GM12878 (cell line): Measurements from ENCODE around the gene ATXN1. TPM values are rescaled to one million over a fixed set of nuclear protein-coding genes. Genes with fewer than 3 reads are reported as not detected.
"Not testable (repeated sequence)": the region's sequence is repeated elsewhere in the genome, so short reads cannot be mapped to it uniquely, and the experiment has no call there.

Experiments
- ATAC-seq: fragments of 200-7000 bp; cut with Tn5 transposase; 3 replicates; pipeline ENCODE4 v1.9.1; 2020; ENCODE audit warnings: mild to moderate bottlenecking, moderate library complexity
- BruUV-seq: library from RNA; stranded (reverse); fragments of 400-500 nt; replicated peaks from 2 replicates; lab custom pipeline; 2021; lab: Mats Ljungman, UMichigan
- CTCF ChIA-PET: fragments of 300-600 bp; sonication (Branson Sonifier 250); formaldehyde crosslinking; extraction: SDS; loops from one replicate; lab custom pipeline; 2021; ENCODE audit warnings: inconsistent platforms; lab: Yijun Ruan, JAX
- POLR2A ChIA-PET: fragments of 350-600 bp; formaldehyde crosslinking; extraction: SDS; loops from one replicate; lab custom pipeline; 2021; ENCODE audit warnings: inconsistent platforms; lab: Charles Lee
- RAD21 ChIA-PET: fragments of 300-600 bp; sonication (Branson Sonifier 250); formaldehyde crosslinking; loops from one replicate; lab custom pipeline; 2023; ENCODE audit warnings: antibody characterized with exemption; ENCODE audit not compliant: unreplicated experiment; lab: Charles Lee
- SMC1A ChIA-PET: fragments of 300-600 bp; sonication (Branson Sonifier 250); formaldehyde crosslinking; loops from one replicate; lab custom pipeline; 2023; ENCODE audit not compliant: unreplicated experiment, uncharacterized antibody; lab: Charles Lee
- DNase-seq: peaks from one replicate; pipeline ENCODE4 v3.0.0-alpha.2; 2011; ENCODE audit warnings: low read depth, low spot score
- FAIRE-seq: peaks from 3 replicates; lab custom pipeline; 2011; peaks lifted over from hg19 to GRCh38; lab: Jason Lieb, UNC
- H2AFZ ChIP-seq: 2 replicates; pipeline ENCODE4 v1.6.0; 2011; ENCODE audit warnings: low read depth, low read length, control low read depth; ENCODE audit not compliant: control insufficient read depth
- H3K27ac ChIP-seq: 2 replicates; pipeline ENCODE4 v1.5.1; 2011; ENCODE audit warnings: control low read depth; ENCODE audit not compliant: control insufficient read depth, insufficient read depth
- H3K27me3 ChIP-seq, 2 experiments: replicated peaks in 1 of 2; 2 replicates each; pipeline versions ENCODE4 v1.6.0 to v1.6.1; 2011; ENCODE audit warnings: low read length in 1 of 2; ENCODE audit not compliant: control insufficient read depth in 2 of 2, insufficient read depth in 2 of 2
- H3K36me3 ChIP-seq, 2 experiments: 2 replicates each; pipeline ENCODE4 v1.5.1; 2011; ENCODE audit warnings: low read length in 1 of 2; ENCODE audit not compliant: control insufficient read depth in 2 of 2, insufficient read depth in 2 of 2
- H3K4me1 ChIP-seq: 2 replicates; pipeline ENCODE4 v1.6.1; 2011; ENCODE audit warnings: mild to moderate bottlenecking, low read length, moderate library complexity, mixed read lengths; ENCODE audit not compliant: control insufficient read depth, insufficient read depth
- H3K4me2 ChIP-seq: 2 replicates; pipeline ENCODE4 v1.6.0; 2011; ENCODE audit warnings: control low read depth; ENCODE audit not compliant: control insufficient read depth, insufficient read depth
- H3K4me3 ChIP-seq: fragments of 200-600 bp; sonication (generic); 2 replicates; pipeline ENCODE4 v1.5.1; 2016
- H3K79me2 ChIP-seq: 2 replicates; pipeline ENCODE4 v1.6.0; 2011; ENCODE audit warnings: low read length; ENCODE audit not compliant: control insufficient read depth, insufficient read depth
- H3K9ac ChIP-seq: 2 replicates; pipeline ENCODE4 v1.8.0; 2011; ENCODE audit warnings: low read length, control low read depth, mixed read lengths; ENCODE audit not compliant: control insufficient read depth, insufficient read depth
- H3K9me3 ChIP-seq: replicated peaks from 3 replicates; pipeline ENCODE4 v1.5.1; 2011; ENCODE audit warnings: mild to moderate bottlenecking, low read length; ENCODE audit not compliant: control insufficient read depth, insufficient read depth
- H4K20me1 ChIP-seq: 2 replicates; pipeline ENCODE4 v1.6.0; 2011; ENCODE audit not compliant: control insufficient read depth, insufficient read depth
- ATF7 ChIP-seq: fragments of 450-650 bp; IDR thresholded peaks from 2 replicates; pipeline ENCODE4 v1.6.1; 2016; ENCODE audit warnings: low read depth, mild to moderate bottlenecking
- CTCF ChIP-seq, 3 experiments: IDR thresholded peaks in 2 of 3; conservative IDR thresholded peaks in 1 of 3; 2 replicates each; pipeline ENCODE4 v1.5.1; 2011; ENCODE audit warnings: low read depth in 3 of 3, low read length in 3 of 3, mild to moderate bottlenecking in 3 of 3, control low read depth in 2 of 3, moderate library complexity in 2 of 3, inconsistent platforms in 1 of 3, mixed read lengths in 1 of 3; ENCODE audit not compliant: control insufficient read depth in 2 of 3, insufficient read depth in 1 of 3; ENCODE audit errors: extremely low read depth in 1 of 3
- IRF4 ChIP-seq: IDR thresholded peaks from 2 replicates; pipeline ENCODE4 v1.6.1; 2011; ENCODE audit warnings: low read depth, low read length
- POU2F2 ChIP-seq: IDR thresholded peaks from 3 replicates; pipeline ENCODE4 v1.6.1; 2011; ENCODE audit warnings: low read depth, mild to moderate bottlenecking, low read length, borderline replicate concordance
- SPI1 ChIP-seq: IDR thresholded peaks from 2 replicates; pipeline ENCODE4 v1.6.1; 2011; ENCODE audit warnings: low read depth, mild to moderate bottlenecking, low read length, moderate library complexity, borderline replicate concordance; ENCODE audit not compliant: insufficient read depth
- SUZ12 ChIP-seq: fragments of 200-600 bp; sonication (generic); IDR thresholded peaks from one replicate; pipeline ENCODE4 v1.6.1; 2018; ENCODE audit warnings: antibody characterized with exemption, mild to moderate bottlenecking; ENCODE audit not compliant: unreplicated experiment
- TAF1 ChIP-seq: IDR thresholded peaks from 2 replicates; pipeline ENCODE4 v1.6.1; 2011; ENCODE audit warnings: mild to moderate bottlenecking, low read depth, low read length, borderline replicate concordance
- TCF7 ChIP-seq: IDR thresholded peaks from 2 replicates; pipeline ENCODE4 v1.6.1; 2014; ENCODE audit warnings: antibody characterized with exemption, borderline replicate concordance
- ZNF207 ChIP-seq: fragments of 450-650 bp; IDR thresholded peaks from 2 replicates; pipeline ENCODE4 v1.6.1; 2014; ENCODE audit warnings: antibody characterized with exemption, mild to moderate bottlenecking, borderline replicate concordance
- ZNF24 ChIP-seq: fragments of 450-650 bp; IDR thresholded peaks from 2 replicates; pipeline ENCODE4 v1.6.1; 2017; ENCODE audit warnings: antibody characterized with exemption, mild to moderate bottlenecking
- WGBS: methylation state at CpG from one replicate; pipeline ENCODE4 v1.1.6; 2016; ENCODE audit warnings: low lambda C conversion rate; ENCODE audit not compliant: insufficient replicate concordance, insufficient coverage; ENCODE audit errors: missing lambda C conversion rate; 5-methylcytosine and 5-hydroxymethylcytosine counted together
- in situ Hi-C: fragments of 300-500 bp; cut with MboI; formaldehyde crosslinking; loops from 9 replicates; pipeline ENCODE4 v1.14.3; 2018; ENCODE audit warnings: mixed read lengths
- intact Hi-C: fragments of 100-400 bp; cut with micrococcal nuclease; formaldehyde crosslinking; loops from one replicate; pipeline ENCODE4 v1.14.2; 2022; ENCODE audit not compliant: unreplicated experiment
- polyA plus RNA-seq, 11 experiments: library from polyadenylated mRNA; depleted of rRNA in 4 of 11; unstranded in 6 of 11; stranded (reverse) in 5 of 11; fragments of >200 nt; fragmentation: Nextera tagmentation in 4 of 11; fragmentation: Illumina TruSeq in 1 of 11; extraction: Ambion mirVana in 4 of 11; extraction: Trizol in 1 of 11; gene quantifications; 1 replicate in 1 of 11; 2 replicates in 10 of 11; pipeline versions ENCODE4 v1.2.1 to v1.2.3, GENCODE V29; 2011 to 2016; ENCODE audit warnings: inconsistent platforms in 2 of 11, missing spikeins in 2 of 11, low read depth in 1 of 11
- total RNA-seq, 4 experiments: library from RNA; depleted of rRNA in 3 of 4; stranded (reverse); fragments of >200 nt in 3 of 4; fragmentation: Illumina TruSeq in 1 of 4; extraction: Trizol in 1 of 4; gene quantifications; 2 replicates each; pipeline versions ENCODE4 v1.2.1 to v1.2.3, GENCODE V29; 2013 to 2021

The ATXN1 gene
- total and polyA plus RNA-seq, 10 of the 15 experiments (the other 5 are each of a cell fraction or from before 2014, with no cell fraction given): 12.2 to 51.2 (median 20.5) TPM

- no peak for TF ChIP-seq POU2F2
- TF ChIP-seq CTCF (IDR thresholded peaks at IDR 0.05 in 2 of 3, conservative IDR thresholded peaks at IDR 0.05 in 1 of 3; ENCODE audit: control insufficient read depth in 2 of 3, extremely low read depth in 1 of 3, insufficient read depth in 1 of 3, low read depth in 3 of 3, low read length in 3 of 3): no peak
- no peak for TF ChIP-seq TAF1
- TF ChIP-seq ZNF24: no peak
- no peak for TF ChIP-seq TCF7
- no peak for TF ChIP-seq ZNF207
- TF ChIP-seq SUZ12: no peak
- TF ChIP-seq IRF4: no peak
- TF ChIP-seq, all 136 proteins: peak for 0
Measured at GRCh38 chr6:16406966-16407365, 354.3 kb downstream of the ATXN1 start (continued).

GRCh38 chr6:16406538-16406937 lies 354.7 kb downstream of the ATXN1 start:
- H3K27me3 ChIP-seq, H2AFZ ChIP-seq, H3K9ac ChIP-seq, H3K36me3 ChIP-seq, H4K20me1 ChIP-seq, FAIRE-seq, intact Hi-C loops, H3K4me3 ChIP-seq, ATAC-seq, H3K9me3 ChIP-seq, BruUV-seq, H3K79me2 ChIP-seq, in situ Hi-C loops, H3K4me1 ChIP-seq, H3K4me2 ChIP-seq, H3K27ac ChIP-seq, DNase-seq: not testable (repeated sequence)
- WGBS: 86% methylated on average over 4 of the region's 4 CpGs
- peak; percentile 10; the same call in 1 of the 2 replicates for TF ChIP-seq SPI1
- TF ChIP-seq ATF7: peak; percentile 36; the same call in 1 of the 2 replicates
- RAD21 ChIA-PET: interaction anchor here (1.2 to 2.9 kb wide), 11 partner anchors 8 to 357 kb away, joined by 3 to 17 read pairs (median 4); partner anchors contain the start of gene ATXN1
- POLR2A ChIA-PET: interaction anchor here (0.9 to 1.7 kb wide), 5 partner anchors 10 to 120 kb away, joined by 3 to 5 read pairs (median 4); no protein-coding TSS in a partner anchor
- CTCF ChIA-PET: interaction anchor here (0.6 to 4.4 kb wide), 15 partner anchors 8 to 357 kb away, joined by 3 to 21 read pairs (median 5); no protein-coding TSS in a partner anchor
- SMC1A ChIA-PET: interaction anchor here (1.0 to 4.0 kb wide), 19 partner anchors 8 to 356 kb away, joined by 3 to 24 read pairs (median 4); no protein-coding TSS in a partner anchor
